ENCODE data around the gene NT5E.

NT5E gene

DNA sequence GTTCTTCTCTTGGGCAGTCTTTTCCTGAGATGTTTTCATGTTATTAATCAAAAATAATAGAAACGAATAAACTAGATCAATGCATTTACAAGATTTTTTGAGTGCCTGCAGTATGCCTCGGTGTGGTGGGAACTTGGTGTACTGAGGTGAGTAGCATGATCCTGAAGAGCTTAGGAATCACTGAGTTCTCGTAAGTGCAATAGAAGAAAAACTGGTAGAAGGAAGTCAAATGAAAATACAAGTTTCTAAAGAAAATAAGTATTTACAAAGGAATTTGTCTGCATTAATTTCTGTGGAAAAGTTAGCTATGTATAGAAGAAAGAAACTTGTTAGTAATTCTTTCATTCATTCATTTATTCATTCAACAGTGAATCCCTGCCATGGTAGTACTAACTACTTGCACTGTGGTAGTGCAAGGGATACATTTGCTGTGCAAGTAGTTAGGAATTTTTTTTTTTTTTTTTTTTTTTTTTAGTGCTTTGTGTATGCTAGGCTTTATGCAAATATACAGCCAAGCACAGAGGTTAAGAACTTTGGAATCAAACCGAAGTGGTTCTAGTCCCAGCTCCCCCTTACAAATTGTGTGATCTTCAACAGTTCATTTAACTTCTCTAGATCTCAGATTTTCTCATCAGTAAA is 13.9 kb downstream of the NT5E start:
- no peak for DNase-seq (ENCODE audit: extremely low spot score)
- POLR2A ChIA-PET = no interaction called here
- CTCF ChIA-PET = interaction anchor here (0.6 to 3.9 kb wide), 2 partner anchors 19 to 145 kb away, joined by 3 to 14 read pairs; no protein-coding TSS in a partner anchor
- peak; percentile 42; the same call in 1 of the 2 replicates for TF ChIP-seq ZNF384 (IDR thresholded peaks at IDR 0.05)
- TF ChIP-seq BHLHE40 (IDR thresholded peaks at IDR 0.05; ENCODE audit: borderline replicate concordance) = no peak
- no peak for TF ChIP-seq ARNT (IDR thresholded peaks at IDR 0.05)
- no peak for TF ChIP-seq ELF4 (IDR thresholded peaks at IDR 0.05)
- no peak for TF ChIP-seq SP1 (IDR thresholded peaks at IDR 0.05)
- TF ChIP-seq FOXK2 (IDR thresholded peaks at IDR 0.05) = no peak
- no peak for TF ChIP-seq LEF1 (IDR thresholded peaks at IDR 0.05; ENCODE audit: borderline replicate concordance)
- no peak for TF ChIP-seq TARDBP (IDR thresholded peaks at IDR 0.05)
- TF ChIP-seq L3MBTL2 (conservative IDR thresholded peaks at IDR 0.05) = no peak

- no peak for DNase-seq (ENCODE audit: extremely low spot score)
- CTCF ChIA-PET = interaction anchor here (3.9 kb wide), 1 partner anchor 19 kb away, joined by 14 read pairs; no protein-coding TSS in a partner anchor
- POLR2A ChIA-PET = interaction anchor here (0.6 kb wide), 1 partner anchor 15 kb away, joined by 3 read pairs; the partner anchor contains the start of gene NT5E
- TF ChIP-seq ELF4 (IDR thresholded peaks at IDR 0.05) (no peak), PKNOX1 (IDR thresholded peaks at IDR 0.05) (no peak)
Observed at GRCh38 chr6:85464260-85464644, 14.4 kb downstream of the NT5E start.

DNA sequence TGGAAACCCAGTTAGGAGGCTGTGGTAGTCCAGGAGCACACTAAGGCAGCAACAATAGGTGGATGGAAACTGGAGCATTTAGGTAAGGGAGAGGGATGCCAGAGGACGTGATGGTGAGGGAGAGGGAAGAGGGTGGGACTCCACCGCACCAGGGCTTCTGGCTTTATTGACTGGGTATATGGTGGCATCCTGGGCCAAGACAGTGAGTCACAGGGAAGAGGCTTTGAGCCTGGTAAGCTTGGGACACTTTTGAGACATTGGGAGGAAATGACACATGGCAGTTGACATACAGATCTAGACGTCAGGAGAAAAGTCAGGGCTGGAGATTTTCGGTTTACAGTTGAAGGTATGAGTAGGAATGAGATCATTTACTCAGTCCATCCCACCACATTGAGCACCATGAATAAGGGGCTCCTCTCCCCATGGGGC is 14.9 kb downstream of the NT5E start:
- DNase-seq (ENCODE audit: extremely low spot score) = no peak
- CTCF ChIA-PET = interaction anchor here (3.9 kb wide), 1 partner anchor 18 kb away, joined by 14 read pairs; no protein-coding TSS in a partner anchor

DNA sequence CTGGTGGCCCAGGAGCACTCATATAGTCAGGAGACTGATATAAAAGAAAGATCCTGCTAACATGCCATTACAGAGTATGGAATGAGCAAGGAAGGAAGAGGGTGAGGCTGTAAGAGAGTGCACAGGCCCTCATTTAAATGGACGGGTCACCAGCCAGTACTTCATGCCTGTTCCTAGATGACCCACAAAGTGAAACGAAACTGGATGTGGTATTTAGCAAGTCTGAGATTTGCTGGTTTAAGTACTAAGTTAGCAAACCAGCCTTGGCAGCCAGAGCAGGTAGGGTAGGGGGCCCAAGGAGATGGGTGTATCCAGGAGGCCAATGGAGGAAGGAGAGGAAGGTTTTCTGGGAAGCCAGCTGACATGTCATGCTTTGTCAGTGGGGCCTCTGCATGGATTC is 15.9 kb downstream of the NT5E start:
- no peak for DNase-seq (ENCODE audit: extremely low spot score)
- CTCF ChIA-PET = no interaction called here
- POLR2A ChIA-PET = interaction anchor here (1.0 kb wide), 1 partner anchor 177 kb away, joined by 3 read pairs; the partner anchor contains the start of gene SYNCRIP
- TF ChIP-seq NFRKB (IDR thresholded peaks at IDR 0.05) (no peak), ZNF384 (IDR thresholded peaks at IDR 0.05) (no peak), FOXM1 (IDR thresholded peaks at IDR 0.05; ENCODE audit: borderline replicate concordance) (no peak), LEF1 (IDR thresholded peaks at IDR 0.05; ENCODE audit: borderline replicate concordance) (no peak), SUZ12 (IDR thresholded peaks at IDR 0.05) (no peak), BHLHE40 (IDR thresholded peaks at IDR 0.05; ENCODE audit: borderline replicate concordance) (no peak), SP1 (IDR thresholded peaks at IDR 0.05) (no peak), TARDBP (IDR thresholded peaks at IDR 0.05) (no peak), PKNOX1 (IDR thresholded peaks at IDR 0.05) (no peak), CTBP1 (IDR thresholded peaks at IDR 0.05; ENCODE audit: borderline replicate concordance) (no peak), FOXA1 (IDR thresholded peaks at IDR 0.05) (no peak), L3MBTL2 (conservative IDR thresholded peaks at IDR 0.05) (no peak)

More for the DNA sequence above, 14.9 kb downstream of the NT5E start:
- TF ChIP-seq LEF1 (IDR thresholded peaks at IDR 0.05; ENCODE audit: borderline replicate concordance) (no peak), L3MBTL2 (conservative IDR thresholded peaks at IDR 0.05) (no peak), ARNT (IDR thresholded peaks at IDR 0.05) (no peak)
- POLR2A ChIA-PET = interaction anchor here (0.6 kb wide), 1 partner anchor 15 kb away, joined by 3 read pairs; the partner anchor contains the start of gene NT5E

GRCh38 chr6:85468326-85468725 is 18.4 kb downstream of the NT5E start:
- DNase-seq (ENCODE audit: extremely low spot score) = no peak
- TF ChIP-seq TARDBP (IDR thresholded peaks at IDR 0.05) (no peak), FOXA1 (IDR thresholded peaks at IDR 0.05) (no peak), FOXK2 (IDR thresholded peaks at IDR 0.05) (no peak), ZNF384 (IDR thresholded peaks at IDR 0.05) (no peak), BHLHE40 (IDR thresholded peaks at IDR 0.05; ENCODE audit: borderline replicate concordance) (no peak), NFRKB (IDR thresholded peaks at IDR 0.05) (no peak), PKNOX1 (IDR thresholded peaks at IDR 0.05) (no peak), FOXM1 (IDR thresholded peaks at IDR 0.05; ENCODE audit: borderline replicate concordance) (no peak), ELF4 (IDR thresholded peaks at IDR 0.05) (no peak), L3MBTL2 (conservative IDR thresholded peaks at IDR 0.05) (no peak), SUZ12 (IDR thresholded peaks at IDR 0.05) (no peak)
- ChIA-PET POLR2A (no interaction called here), CTCF (no interaction called here)

DNA sequence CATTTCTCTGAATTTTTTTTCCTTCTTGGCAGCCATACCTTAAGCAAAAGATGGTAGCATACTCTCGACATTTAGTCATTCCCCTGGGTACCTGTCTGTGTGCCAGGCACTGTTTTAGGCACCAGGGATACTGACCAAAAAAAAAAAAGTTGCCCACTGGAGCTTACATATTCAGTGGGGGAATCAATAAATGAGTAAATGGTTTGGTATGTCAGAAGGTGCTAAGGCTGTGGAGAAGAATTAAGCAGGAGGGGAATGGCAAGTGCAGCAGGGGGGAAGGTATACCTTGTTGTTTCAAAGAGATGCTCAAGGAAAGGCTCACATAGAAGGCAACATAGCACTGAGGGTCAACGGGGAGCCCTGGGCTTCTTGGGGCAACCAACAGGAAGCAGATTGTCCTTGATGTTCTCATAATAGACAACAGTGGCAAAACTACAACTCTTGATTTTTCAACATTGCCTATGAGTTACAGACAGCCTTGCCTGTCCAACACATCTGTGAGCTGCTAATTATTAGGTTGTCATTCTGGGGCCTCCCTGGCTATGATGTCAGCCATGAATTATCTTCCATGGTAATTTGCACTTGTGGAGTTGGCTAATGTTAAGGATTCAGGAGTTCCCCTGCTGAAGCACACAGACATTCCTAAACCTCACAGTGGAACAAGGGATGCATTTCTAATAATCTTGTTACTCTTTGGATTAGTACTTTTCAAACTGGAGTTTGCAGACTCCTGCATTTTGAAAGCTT is 19.6 kb downstream of the NT5E start:
- POLR2A ChIA-PET = no interaction called here
- CTCF ChIA-PET = no interaction called here

More for the DNA sequence above, 19.6 kb downstream of the NT5E start:
- DNase-seq (ENCODE audit: extremely low spot score) = no peak
- TF ChIP-seq PKNOX1 (IDR thresholded peaks at IDR 0.05) (no peak), HDGF (IDR thresholded peaks at IDR 0.05; ENCODE audit: borderline replicate concordance) (no peak), NFRKB (IDR thresholded peaks at IDR 0.05) (no peak), SUZ12 (IDR thresholded peaks at IDR 0.05) (no peak), LEF1 (IDR thresholded peaks at IDR 0.05; ENCODE audit: borderline replicate concordance) (no peak), ZNF384 (IDR thresholded peaks at IDR 0.05) (no peak), FOXM1 (IDR thresholded peaks at IDR 0.05; ENCODE audit: borderline replicate concordance) (no peak), FOXK2 (IDR thresholded peaks at IDR 0.05) (no peak), BHLHE40 (IDR thresholded peaks at IDR 0.05; ENCODE audit: borderline replicate concordance) (no peak), SP1 (IDR thresholded peaks at IDR 0.05) (no peak), CTBP1 (IDR thresholded peaks at IDR 0.05; ENCODE audit: borderline replicate concordance) (no peak)
